Immature natural killer cell (primary cell): Measurements from ENCODE around the gene CATSPERZ. TPM values are rescaled to one million over a fixed set of nuclear protein-coding genes. Genes with fewer than 3 reads are reported as not detected.

Experiments
- DNase-seq, 3 donors: peaks; one replicate each; pipeline ENCODE4 v3.0.0; 2022; ENCODE audit warnings: mixed read lengths in 1 of 3
- H3K27ac Mint-ChIP-seq, 6 donors: one replicate each; pipeline ENCODE4 v1.8.0; 2020; ENCODE audit warnings: mixed read lengths in 6 of 6, mild to moderate bottlenecking in 5 of 6, inconsistent platforms in 4 of 6, moderate library complexity in 3 of 6
- H3K27me3 Mint-ChIP-seq, 3 donors: one replicate each; pipeline ENCODE4 v1.8.0; 2020 to 2021; ENCODE audit warnings: low read depth in 3 of 3, mild to moderate bottlenecking in 3 of 3, mixed read lengths in 3 of 3, moderate library complexity in 3 of 3, inconsistent platforms in 1 of 3
- H3K36me3 Mint-ChIP-seq, 3 donors: one replicate each; pipeline ENCODE4 v1.8.0; 2020; ENCODE audit warnings: mixed read lengths in 3 of 3, inconsistent platforms in 2 of 3, mild to moderate bottlenecking in 2 of 3
- H3K4me1 Mint-ChIP-seq, 2 donors: one replicate each; pipeline ENCODE4 v1.8.0; 2020; ENCODE audit warnings: inconsistent platforms in 2 of 2, mild to moderate bottlenecking in 2 of 2, mixed read lengths in 2 of 2, moderate library complexity in 1 of 2
- H3K4me3 Mint-ChIP-seq, 5 donors: one replicate each; pipeline ENCODE4 v1.8.0; 2020; ENCODE audit warnings: mild to moderate bottlenecking in 5 of 5, mixed read lengths in 5 of 5, inconsistent platforms in 3 of 5, moderate library complexity in 3 of 5
- H3K9me3 Mint-ChIP-seq, 6 donors: one replicate each; pipeline ENCODE4 v1.8.0; 2020; ENCODE audit warnings: mild to moderate bottlenecking in 6 of 6, mixed read lengths in 6 of 6, inconsistent platforms in 4 of 6, moderate library complexity in 3 of 6
- polyA plus RNA-seq, 3 donors: library from polyadenylated mRNA; unstranded; fragments of 300-500 nt; fragmentation: Illumina TruSeq; gene quantifications; one replicate each; pipeline ENCODE4 v1.2.3, GENCODE V29; 2021

The CATSPERZ gene
- polyA plus RNA-seq, 3 donors from 2014 or later, result not detected

DNA sequence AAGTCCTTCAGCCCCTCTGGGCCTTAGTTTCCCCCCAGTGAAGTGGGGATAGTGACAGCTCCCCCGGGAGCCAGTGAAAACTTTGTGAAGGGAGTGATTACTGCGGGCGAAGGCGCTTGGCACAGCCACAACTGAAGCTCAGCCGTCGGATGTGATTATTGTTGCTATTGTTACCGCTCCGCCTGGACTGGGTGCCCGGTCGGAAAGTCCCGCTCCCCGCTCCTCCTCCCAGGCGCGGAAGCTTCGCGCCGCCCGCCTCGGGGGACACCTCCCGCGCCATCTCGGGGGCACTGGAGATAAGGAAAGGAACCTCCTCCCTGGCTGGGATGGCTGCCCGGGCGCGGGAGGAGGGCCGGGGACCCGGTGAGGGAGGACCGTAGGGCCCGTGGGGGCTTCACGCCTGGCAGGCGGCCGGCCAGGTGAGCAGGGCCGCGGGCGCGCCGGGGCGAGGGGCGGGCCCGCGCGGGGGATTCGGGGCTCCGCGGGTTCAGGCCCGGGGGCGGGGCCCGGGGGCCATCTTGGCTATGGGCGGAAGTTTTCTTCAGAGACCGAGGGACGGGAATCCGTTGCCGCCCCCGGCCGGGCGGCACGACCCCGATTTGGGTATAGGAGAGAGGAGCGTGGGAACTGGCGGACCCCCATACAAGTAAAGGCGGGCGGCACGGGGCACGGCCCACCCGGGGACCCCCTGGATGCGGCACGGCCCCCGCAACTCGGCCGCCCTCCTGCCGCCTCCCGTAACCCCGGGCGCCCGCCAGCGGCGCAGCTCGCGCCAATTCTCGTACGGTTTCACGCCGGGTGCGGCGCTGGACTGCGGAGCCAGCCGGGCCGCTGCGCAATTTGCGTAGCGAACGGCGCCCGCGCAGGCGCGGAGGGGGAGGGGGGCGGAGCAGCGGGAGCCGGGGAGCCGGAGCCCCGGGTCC lies 14.9 kb upstream of the CATSPERZ start, which contains the start of gene GPR137:
Gene GPR137 (plus strand): TSS at position 887 of the 923 bp plus-strand sequence. CDS start 677 bp downstream, outside the sequence.
- Mint-ChIP-seq H3K9me3 (no peaks in the 10 kb centered on the region), H3K4me1 (peaks cover 8 to 12% of the 10 kb centered on the region in 2 donors), H3K36me3 (peaks cover 0 to 5% (median 3%) of the 10 kb centered on the region in 3 donors), H3K4me3 (peak within 1 kb of the TSS; percentile 85 to 91 (median 90)), H3K27ac (peak within 1 kb of the TSS; percentile 91 to 99 (median 97)), H3K27me3 (peaks cover 2 to 11% (median 7%) of the 10 kb centered on the region in 3 donors)
- DNase-seq, result peak; percentile 93 to 95 (median 94)

GRCh38 chr11:64285885-64286800 lies 14.0 kb upstream of the CATSPERZ start:
- Mint-ChIP-seq H3K27me3 (peaks cover 2 to 15% (median 13%) of the 10 kb centered on the region in 3 donors), H3K36me3 (peaks cover 0 to 10% (median 2%) of the 10 kb centered on the region in 3 donors), H3K4me3 (peak overlapping the region; percentile 77 to 89 (median 79)), H3K9me3 (no peaks in the 10 kb centered on the region), H3K4me1 (peaks cover 13 to 17% of the 10 kb centered on the region in 2 donors), H3K27ac (peak overlapping the region; percentile 73 to 91 (median 86))
- peak in 1 of 3 donors; percentile 17 for DNase-seq

DNA sequence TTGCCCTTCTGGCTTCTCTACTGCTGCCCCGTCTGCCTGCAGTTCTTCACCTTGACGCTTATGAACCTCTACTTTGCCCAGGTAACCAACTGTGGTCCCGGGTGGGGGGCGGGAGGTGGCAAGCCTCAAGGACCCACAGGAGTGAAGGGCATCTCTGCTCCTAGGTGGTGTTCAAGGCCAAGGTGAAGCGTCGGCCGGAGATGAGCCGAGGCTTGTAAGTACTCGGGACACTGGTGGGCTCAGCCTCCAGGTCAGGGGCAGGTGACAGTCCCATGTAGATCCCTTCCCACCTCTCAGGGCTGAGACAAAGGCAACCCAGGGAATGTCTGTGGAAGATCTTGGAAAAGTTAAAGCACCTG lies 13.4 kb upstream of the CATSPERZ start:
- no peak for DNase-seq
- Mint-ChIP-seq H3K9me3 (no peaks in the 10 kb centered on the region), H3K4me1 (peaks cover 13 to 16% of the 10 kb centered on the region in 2 donors), H3K27ac (peak overlapping the region; percentile 73 to 91 (median 86)), H3K4me3 (peak overlapping the region; percentile 74 to 84 (median 79)), H3K27me3 (peaks cover 2 to 15% (median 13%) of the 10 kb centered on the region in 3 donors), H3K36me3 (peaks cover 0 to 5% (median 0%) of the 10 kb centered on the region in 3 donors)

DNA sequence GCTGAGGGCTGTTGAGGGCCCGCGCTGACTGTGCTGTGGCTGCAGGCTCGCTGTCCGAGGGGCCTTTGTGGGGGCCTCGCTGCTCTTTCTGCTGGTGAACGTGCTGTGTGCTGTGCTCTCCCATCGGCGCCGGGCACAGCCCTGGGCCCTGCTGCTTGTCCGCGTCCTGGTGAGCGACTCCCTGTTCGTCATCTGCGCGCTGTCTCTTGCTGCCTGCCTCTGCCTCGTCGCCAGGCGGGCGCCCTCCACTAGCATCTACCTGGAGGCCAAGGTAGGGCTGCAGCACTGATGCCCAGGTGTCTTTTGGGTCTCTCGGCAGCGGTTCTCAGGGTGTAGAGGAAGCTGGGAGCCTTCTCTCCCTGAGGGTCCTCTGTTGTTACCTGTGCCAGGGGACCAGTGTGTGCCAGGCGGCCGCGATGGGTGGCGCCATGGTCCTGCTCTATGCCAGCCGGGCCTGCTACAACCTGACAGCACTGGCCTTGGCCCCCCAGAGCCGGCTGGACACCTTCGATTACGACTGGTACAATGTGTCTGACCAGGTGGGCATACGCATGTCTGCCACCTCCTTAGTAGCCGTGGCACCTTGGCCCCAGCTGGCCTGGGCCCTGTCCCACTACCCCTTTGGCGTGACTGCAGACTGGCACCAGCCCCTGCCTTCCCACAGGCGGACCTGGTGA lies 12.3 kb upstream of the CATSPERZ start:
- no peaks in the 10 kb centered on the region for H3K9me3 Mint-ChIP-seq
- peaks cover 4 to 15% (median 13%) of the 10 kb centered on the region in 3 donors for H3K27me3 Mint-ChIP-seq
- no peak for DNase-seq
- peaks cover 13 to 14% of the 10 kb centered on the region in 2 donors for H3K4me1 Mint-ChIP-seq
- H3K36me3 Mint-ChIP-seq, result peaks cover 0 to 5% (median 0%) of the 10 kb centered on the region in 3 donors
- H3K4me3 Mint-ChIP-seq, result no peak overlapping the region
- no peak overlapping the region for H3K27ac Mint-ChIP-seq

DNA sequence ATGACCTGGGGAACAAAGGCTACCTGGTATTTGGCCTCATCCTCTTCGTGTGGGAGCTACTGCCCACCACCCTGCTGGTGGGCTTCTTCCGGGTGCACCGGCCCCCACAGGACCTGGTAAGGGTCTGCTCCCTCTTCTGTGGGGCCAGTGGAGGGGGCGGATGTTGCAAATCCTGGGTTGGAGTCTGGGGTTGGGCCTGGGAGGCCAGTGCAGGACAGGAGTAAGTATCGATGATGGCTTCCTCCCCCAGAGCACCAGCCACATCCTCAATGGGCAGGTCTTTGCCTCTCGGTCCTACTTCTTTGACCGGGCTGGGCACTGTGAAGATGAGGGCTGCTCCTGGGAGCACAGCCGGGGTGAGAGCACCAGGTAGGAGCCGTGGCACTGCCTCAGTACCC lies 11.8 kb upstream of the CATSPERZ start:
- H3K4me3 Mint-ChIP-seq, result no peak overlapping the region
- H3K27ac Mint-ChIP-seq, result no peak overlapping the region

GRCh38 chr11:64289002-64289564 lies 11.1 kb upstream of the CATSPERZ start:
- peaks cover 0 to 5% (median 0%) of the 10 kb centered on the region in 3 donors for H3K36me3 Mint-ChIP-seq
- H3K27me3 Mint-ChIP-seq, result peaks cover 11 to 21% (median 13%) of the 10 kb centered on the region in 3 donors
- peaks cover 13 to 14% of the 10 kb centered on the region in 2 donors for H3K4me1 Mint-ChIP-seq
- peak overlapping the region in 1 of 5 donors; percentile 17 for H3K4me3 Mint-ChIP-seq
- DNase-seq, result no peak
- no peak overlapping the region for H3K27ac Mint-ChIP-seq
- H3K9me3 Mint-ChIP-seq, result no peaks in the 10 kb centered on the region

More for the DNA sequence above, 11.8 kb upstream of the CATSPERZ start:
- DNase-seq, result no peak
- peaks cover 6 to 17% (median 13%) of the 10 kb centered on the region in 3 donors for H3K27me3 Mint-ChIP-seq
- H3K9me3 Mint-ChIP-seq, result no peaks in the 10 kb centered on the region
- H3K4me1 Mint-ChIP-seq, result peaks cover 13 to 14% of the 10 kb centered on the region in 2 donors
- peaks cover 0 to 5% (median 0%) of the 10 kb centered on the region in 3 donors for H3K36me3 Mint-ChIP-seq

DNA sequence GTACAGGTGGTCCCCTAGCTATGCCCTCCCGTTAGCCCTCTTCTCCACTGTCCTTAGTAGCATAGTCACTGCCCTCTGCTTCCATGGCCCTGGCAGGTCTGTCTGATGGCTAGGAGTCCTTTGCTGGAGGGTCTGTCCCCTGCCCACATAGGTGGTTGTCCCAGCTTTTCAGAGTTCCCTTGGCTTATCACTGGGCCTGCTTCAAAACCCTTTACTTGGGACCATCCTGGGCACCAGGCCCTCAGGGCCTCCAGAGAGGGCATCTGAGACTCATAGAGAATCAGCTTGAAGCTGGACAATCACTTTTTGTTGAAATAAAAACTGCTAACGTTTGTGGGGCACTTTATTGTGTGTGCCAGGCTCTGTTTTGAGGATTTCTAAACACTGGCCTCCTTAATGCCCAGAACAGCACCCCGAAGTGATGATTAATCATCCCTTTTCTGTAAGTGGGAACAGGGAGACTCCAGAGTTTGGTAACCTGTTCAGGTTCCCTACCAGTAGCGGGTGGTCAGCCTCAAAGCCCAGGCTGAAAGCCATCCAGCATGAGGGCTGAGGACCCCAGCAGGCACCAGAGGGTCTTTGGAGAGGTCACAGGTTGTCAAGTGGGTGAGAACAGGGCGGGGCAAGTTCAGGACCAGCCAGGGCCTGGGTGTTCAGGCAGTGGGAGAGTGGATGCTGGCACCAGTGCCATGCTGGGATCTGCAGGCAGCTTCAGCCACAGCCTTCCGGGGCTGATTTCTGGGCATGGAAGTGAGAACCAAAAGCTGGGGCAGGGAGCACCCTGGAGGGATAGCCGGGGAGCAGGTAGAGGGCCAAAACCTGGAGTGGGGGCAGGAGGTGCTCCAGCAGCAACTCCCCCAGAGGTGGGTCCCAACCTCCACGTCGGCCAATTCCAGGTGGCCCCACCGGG lies 9.6 kb upstream of the CATSPERZ start:
- DNase-seq, result no peak
- no peak overlapping the region for H3K27ac Mint-ChIP-seq

DNA sequence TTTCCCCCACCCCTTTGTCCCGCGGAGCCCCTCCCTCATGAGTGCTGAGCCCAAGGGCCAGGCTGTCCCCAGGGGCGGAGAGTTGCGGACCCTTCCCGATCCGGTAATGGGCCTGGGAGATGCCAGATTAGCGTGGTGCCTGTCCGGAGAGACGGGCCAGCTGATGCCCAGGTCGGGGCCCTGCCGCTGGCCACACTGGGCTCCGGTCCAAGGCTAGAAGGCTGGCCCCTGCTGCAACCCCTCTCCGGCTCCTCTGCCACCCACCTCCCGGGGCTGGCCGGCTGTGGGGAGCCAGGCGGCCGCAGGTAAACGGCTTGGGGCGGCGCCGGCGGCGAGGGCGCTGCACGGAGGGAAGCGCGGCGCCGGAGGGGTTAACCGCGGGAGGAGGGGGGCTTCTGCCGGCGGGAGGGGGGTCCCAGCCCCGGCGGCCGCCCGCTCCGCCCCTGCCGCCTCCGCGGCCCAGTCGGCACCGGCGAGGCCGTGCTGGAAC lies 8.9 kb upstream of the CATSPERZ start, which contains the start of gene KCNK4:
Gene KCNK4 (plus strand): TSS at position 41 of the 490 bp plus-strand sequence. CDS start 1,717 bp downstream, outside the sequence.
- Mint-ChIP-seq H3K4me1 (peaks cover 12% of the 10 kb centered on the region in 2 donors), H3K36me3 (peaks cover 0 to 5% (median 0%) of the 10 kb centered on the region in 3 donors), H3K27me3 (peaks cover 15 to 18% (median 18%) of the 10 kb centered on the region in 3 donors), H3K9me3 (no peaks in the 10 kb centered on the region), H3K27ac (no peak within 1 kb of the TSS), H3K4me3 (peak within 1 kb of the TSS; percentile 40 to 73 (median 64))
- no peak for DNase-seq

More for the DNA sequence above, 9.6 kb upstream of the CATSPERZ start:
- no peaks in the 10 kb centered on the region for H3K9me3 Mint-ChIP-seq
- peaks cover 13% of the 10 kb centered on the region in 2 donors for H3K4me1 Mint-ChIP-seq
- H3K4me3 Mint-ChIP-seq, result peak overlapping the region; percentile 40 to 73 (median 64)
- peaks cover 14 to 18% (median 14%) of the 10 kb centered on the region in 3 donors for H3K27me3 Mint-ChIP-seq
- H3K36me3 Mint-ChIP-seq, result peaks cover 0 to 5% (median 0%) of the 10 kb centered on the region in 3 donors

- peaks cover 6 to 7% of the 10 kb centered on the region in 2 donors for H3K4me1 Mint-ChIP-seq
- no peak for DNase-seq
- peaks cover 0 to 5% (median 0%) of the 10 kb centered on the region in 3 donors for H3K36me3 Mint-ChIP-seq
- no peak overlapping the region for H3K27ac Mint-ChIP-seq
- H3K9me3 Mint-ChIP-seq, result no peaks in the 10 kb centered on the region
- peaks cover 18 to 22% (median 18%) of the 10 kb centered on the region in 3 donors for H3K27me3 Mint-ChIP-seq
- no peak overlapping the region for H3K4me3 Mint-ChIP-seq
Observed at GRCh38 chr11:64291752-64292459, 8.3 kb upstream of the CATSPERZ start.

DNA sequence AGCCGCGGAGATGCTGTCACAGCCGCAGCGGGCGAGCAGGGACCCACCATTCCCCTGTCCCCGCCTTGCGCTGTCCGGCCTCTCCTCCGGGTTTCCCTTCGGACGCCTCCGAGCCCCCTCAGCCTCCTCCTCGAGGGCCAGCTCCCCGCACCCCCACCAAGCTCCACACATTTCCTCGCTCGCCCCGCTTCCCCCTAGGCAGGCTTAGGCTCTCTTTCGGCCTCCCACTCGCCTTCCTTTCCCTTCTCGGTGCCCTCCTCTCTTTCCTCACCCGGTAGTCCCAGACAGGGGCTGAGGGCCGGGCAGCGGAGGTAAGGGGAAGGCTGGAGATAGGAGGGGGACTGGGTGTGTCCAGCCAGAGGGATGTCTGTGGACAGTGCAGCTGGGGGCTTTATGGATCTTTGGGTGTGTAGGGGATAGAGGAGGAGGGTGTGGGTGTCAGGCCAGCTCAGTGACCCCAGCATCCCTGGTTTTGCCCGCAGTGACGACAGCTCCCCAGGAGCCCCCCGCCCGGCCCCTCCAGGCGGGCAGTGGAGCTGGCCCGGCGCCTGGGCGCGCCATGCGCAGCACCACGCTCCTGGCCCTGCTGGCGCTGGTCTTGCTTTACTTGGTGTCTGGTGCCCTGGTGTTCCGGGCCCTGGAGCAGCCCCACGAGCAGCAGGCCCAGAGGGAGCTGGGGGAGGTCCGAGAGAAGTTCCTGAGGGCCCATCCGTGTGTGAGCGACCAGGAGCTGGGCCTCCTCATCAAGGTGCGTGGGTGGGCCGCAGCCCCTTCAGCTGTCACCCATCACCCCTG lies 7.5 kb upstream of the CATSPERZ start:
- no peak for DNase-seq
- Mint-ChIP-seq H3K36me3 (peaks cover 0 to 5% (median 0%) of the 10 kb centered on the region in 3 donors), H3K27me3 (peaks cover 21 to 26% (median 24%) of the 10 kb centered on the region in 3 donors), H3K27ac (no peak overlapping the region), H3K4me1 (peaks cover 5 to 7% of the 10 kb centered on the region in 2 donors), H3K4me3 (peak overlapping the region in 4 of 5 donors; percentile 14 to 67 (median 52)), H3K9me3 (no peaks in the 10 kb centered on the region)
